GM12865 (cell line): ENCODE measurements around the gene ATP5PF.

Experiments
- DNase-seq: peaks from one replicate; pipeline ENCODE4 v3.0.0; 2010; ENCODE audit warnings: low read depth
- H3K4me3 ChIP-seq: 2 replicates; pipeline ENCODE4 v1.5.1; 2011; ENCODE audit warnings: mild to moderate bottlenecking, low read depth, low read length, control low read depth
- CTCF ChIP-seq: IDR thresholded peaks from 2 replicates; pipeline ENCODE4 v1.5.1; 2011; ENCODE audit warnings: low read length, control low read depth, low read depth, inconsistent platforms; ENCODE audit not compliant: insufficient read depth; ENCODE audit errors: missing control alignments

The ATP5PF gene

GRCh38 chr21:25742900-25743299 is 8.2 kb upstream of the ATP5PF start:
- no peak overlapping the region for H3K4me3 ChIP-seq
- DNase-seq = no peak
- TF ChIP-seq CTCF = no peak

GRCh38 chr21:25737421-25737820 is 2.7 kb upstream of the ATP5PF start:
- no peak overlapping the region for H3K4me3 ChIP-seq
- no peak for DNase-seq
- TF ChIP-seq CTCF = no peak

GRCh38 chr21:25735646-25736597 is 1.2 kb upstream of the ATP5PF start:
- peak overlapping the region; percentile 79 for H3K4me3 ChIP-seq
- no peak for TF ChIP-seq CTCF
- peak; percentile 87 for DNase-seq

- TF ChIP-seq CTCF = no peak
- no peak for DNase-seq
- H3K4me3 ChIP-seq = peak overlapping the region; percentile 79
These were observed 125 bp downstream of the ATP5PF start for GRCh38 chr21:25734654-25734903.

GRCh38 chr21:25733859-25734653 is 648 bp downstream of the ATP5PF start:
- peak; percentile 45 for DNase-seq
- TF ChIP-seq CTCF = no peak
- peak overlapping the region; percentile 79 for H3K4me3 ChIP-seq

GRCh38 chr21:25732091-25732760 is 2.5 kb downstream of the ATP5PF start:
- TF ChIP-seq CTCF = no peak
- DNase-seq = no peak
- no peak overlapping the region for H3K4me3 ChIP-seq
